Retina (tissue), 1 donor: ENCODE data around the gene HTR4.
"Not testable (repeated sequence)": the region's sequence is repeated elsewhere in the genome, so short reads cannot be mapped to it uniquely, and the experiment has no call there.

Experiments used
- DNase-seq: peaks from one replicate; pipeline ENCODE4 v3.0.0-alpha.2; 2016

Gene HTR4

GRCh38 chr5:148653836-148654781 is at the start of gene HTR4:
Gene HTR4, minus strand, starts transcription at chr5:148654527. Its CDS starts 17,513 bp downstream, at chr5:148637014.
- peak; percentile 51 for DNase-seq

- DNase-seq, result no peak
These were observed 47.8 kb upstream of the HTR4 start for GRCh38 chr5:148702019-148702596.

GRCh38 chr5:148699028-148699427 is 44.7 kb upstream of the HTR4 start:
- DNase-seq, result no peak

GRCh38 chr5:148697809-148698196 is 43.5 kb upstream of the HTR4 start:
- no peak for DNase-seq

GRCh38 chr5:148697180-148697808 is 43.0 kb upstream of the HTR4 start:
- DNase-seq, result peak; percentile 34

- DNase-seq, result no peak
These were observed 42.1 kb upstream of the HTR4 start for GRCh38 chr5:148696187-148697036.

- no peak for DNase-seq
These were observed 36.6 kb upstream of the HTR4 start for GRCh38 chr5:148690945-148691344.

GRCh38 chr5:148688787-148689186 is 34.5 kb upstream of the HTR4 start:
- no peak for DNase-seq

GRCh38 chr5:148687871-148688270 is 33.5 kb upstream of the HTR4 start:
- no peak for DNase-seq

GRCh38 chr5:148687427-148687826 is 33.1 kb upstream of the HTR4 start:
- DNase-seq, result no peak

- no peak for DNase-seq
These were observed 32.3 kb upstream of the HTR4 start for GRCh38 chr5:148686660-148687059.

GRCh38 chr5:148685520-148686134 is 31.3 kb upstream of the HTR4 start:
- no peak for DNase-seq

GRCh38 chr5:148684528-148684927 is 30.2 kb upstream of the HTR4 start:
- no peak for DNase-seq

GRCh38 chr5:148683651-148684050 is 29.3 kb upstream of the HTR4 start:
- no peak for DNase-seq

- no peak for DNase-seq
These were observed 28.0 kb upstream of the HTR4 start for GRCh38 chr5:148682058-148683026.

GRCh38 chr5:148681157-148682057 is 27.1 kb upstream of the HTR4 start:
- DNase-seq, result no peak

GRCh38 chr5:148673704-148674103 is 19.4 kb upstream of the HTR4 start:
- not testable (repeated sequence) for DNase-seq

- no peak for DNase-seq
These were observed 12.0 kb upstream of the HTR4 start for GRCh38 chr5:148666353-148666752.

- DNase-seq, result no peak
These were observed 11.1 kb upstream of the HTR4 start for GRCh38 chr5:148665431-148665830.

- DNase-seq, result no peak
These were observed 9.2 kb upstream of the HTR4 start for GRCh38 chr5:148663509-148663908.
